NT2/D1 (cell line): ENCODE data around the gene MEAF6.
A peak's percentile ranks its signal among the peaks of the same experiment; 100 is the strongest.

ENCODE experiments used
- DNase-seq: peaks from one replicate; pipeline ENCODE4 v3.0.0-alpha.2; 2011; ENCODE audit warnings: low read depth, low spot score
- H3K27me3 ChIP-seq: 2 replicates; pipeline ENCODE4 v1.6.0; 2011; ENCODE audit warnings: mild to moderate bottlenecking; ENCODE audit not compliant: insufficient read length, insufficient read depth
- H3K36me3 ChIP-seq: 2 replicates; pipeline ENCODE4 v1.6.1; 2011; ENCODE audit warnings: mild to moderate bottlenecking, low read length, mixed read lengths; ENCODE audit not compliant: insufficient read depth, insufficient read length
- H3K4me1 ChIP-seq: 2 replicates; pipeline ENCODE4 v1.5.1; 2011; ENCODE audit not compliant: insufficient read depth, insufficient read length
- H3K4me3 ChIP-seq: 2 replicates; pipeline ENCODE4 v1.5.1; 2011; ENCODE audit warnings: low read depth; ENCODE audit not compliant: insufficient read length
- H3K9ac ChIP-seq: 2 replicates; pipeline ENCODE4 v1.6.0; 2011; ENCODE audit warnings: low read depth; ENCODE audit not compliant: insufficient read length
- H3K9me3 ChIP-seq: 2 replicates; pipeline ENCODE4 v1.5.1; 2011; ENCODE audit warnings: mild to moderate bottlenecking, low read length; ENCODE audit not compliant: insufficient read depth
- SUZ12 ChIP-seq: IDR thresholded peaks from 2 replicates; pipeline ENCODE4 v1.6.1; 2011; ENCODE audit not compliant: insufficient read length, insufficient read depth; ENCODE audit errors: extremely low read depth
- YY1 ChIP-seq: IDR thresholded peaks from 2 replicates; pipeline ENCODE4 v1.6.1; 2011; ENCODE audit not compliant: insufficient read length, insufficient read depth
- ZNF274 ChIP-seq: IDR thresholded peaks from 2 replicates; pipeline ENCODE4 v1.6.1; 2011; ENCODE audit warnings: mild to moderate bottlenecking, low read depth, low read length

The MEAF6 gene

DNA sequence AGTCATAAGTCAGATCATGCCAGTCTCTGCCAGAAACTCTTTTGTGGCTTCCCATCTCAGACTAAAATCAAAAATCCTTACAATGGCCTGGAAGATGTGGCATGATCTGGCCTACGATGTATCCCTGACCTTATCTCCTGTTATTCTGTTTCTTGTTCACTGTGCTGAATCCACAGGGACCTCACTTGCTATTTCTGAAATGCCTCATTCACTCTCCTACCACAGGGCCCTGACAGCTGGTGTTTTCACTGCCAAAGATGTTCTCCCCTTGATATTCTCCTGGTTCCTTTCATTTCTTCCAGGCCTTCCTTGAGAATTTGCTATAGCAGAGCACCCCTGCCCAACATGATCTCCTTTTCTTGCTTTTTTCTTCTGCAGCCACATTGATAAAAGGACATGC lies 43.8 kb upstream of the MEAF6 start:
- H3K36me3 ChIP-seq: peaks cover 24% of the 10 kb centered on the region
- H3K4me3 ChIP-seq: no peak overlapping the region
- no peak overlapping the region for H3K9ac ChIP-seq
- no peak for DNase-seq
- H3K27me3 ChIP-seq: no peaks in the 10 kb centered on the region
- H3K4me1 ChIP-seq: peaks cover 12% of the 10 kb centered on the region
- H3K9me3 ChIP-seq: peaks cover 20% of the 10 kb centered on the region; the same call in 1 of the 2 replicates
- TF ChIP-seq YY1 (no peak), ZNF274 (no peak), SUZ12 (no peak)

- peaks cover 20% of the 10 kb centered on the region; the same call in 1 of the 2 replicates for H3K9me3 ChIP-seq
- peaks cover 12% of the 10 kb centered on the region for H3K4me1 ChIP-seq
- peak overlapping the region; percentile 19 for H3K4me3 ChIP-seq
- no peak overlapping the region for H3K9ac ChIP-seq
- no peak for DNase-seq
- TF ChIP-seq YY1 (no peak), ZNF274 (no peak), SUZ12 (no peak)
- no peaks in the 10 kb centered on the region for H3K27me3 ChIP-seq
- peaks cover 21% of the 10 kb centered on the region for H3K36me3 ChIP-seq
These were observed 42.8 kb upstream of the MEAF6 start for GRCh38 chr1:37557402-37557801.

- peak within 1 kb of the TSS; percentile 19 for H3K4me3 ChIP-seq
- peaks cover 21% of the 10 kb centered on the region for H3K36me3 ChIP-seq
- H3K4me1 ChIP-seq: peaks cover 12% of the 10 kb centered on the region
- peaks cover 17% of the 10 kb centered on the region; the same call in 1 of the 2 replicates for H3K9me3 ChIP-seq
- peak within 1 kb of the TSS; percentile 71 for H3K9ac ChIP-seq
- peak; percentile 60 for DNase-seq
- TF ChIP-seq YY1 (no peak), ZNF274 (no peak), SUZ12 (no peak)
- no peaks in the 10 kb centered on the region for H3K27me3 ChIP-seq
These were observed 42.2 kb upstream of the MEAF6 start, which contains the start of gene DNALI1 for GRCh38 chr1:37556712-37557196. TSS of gene DNALI1 (plus strand) at chr1:37556940. CDS start at chr1:37556995, 55 bp downstream.

DNA sequence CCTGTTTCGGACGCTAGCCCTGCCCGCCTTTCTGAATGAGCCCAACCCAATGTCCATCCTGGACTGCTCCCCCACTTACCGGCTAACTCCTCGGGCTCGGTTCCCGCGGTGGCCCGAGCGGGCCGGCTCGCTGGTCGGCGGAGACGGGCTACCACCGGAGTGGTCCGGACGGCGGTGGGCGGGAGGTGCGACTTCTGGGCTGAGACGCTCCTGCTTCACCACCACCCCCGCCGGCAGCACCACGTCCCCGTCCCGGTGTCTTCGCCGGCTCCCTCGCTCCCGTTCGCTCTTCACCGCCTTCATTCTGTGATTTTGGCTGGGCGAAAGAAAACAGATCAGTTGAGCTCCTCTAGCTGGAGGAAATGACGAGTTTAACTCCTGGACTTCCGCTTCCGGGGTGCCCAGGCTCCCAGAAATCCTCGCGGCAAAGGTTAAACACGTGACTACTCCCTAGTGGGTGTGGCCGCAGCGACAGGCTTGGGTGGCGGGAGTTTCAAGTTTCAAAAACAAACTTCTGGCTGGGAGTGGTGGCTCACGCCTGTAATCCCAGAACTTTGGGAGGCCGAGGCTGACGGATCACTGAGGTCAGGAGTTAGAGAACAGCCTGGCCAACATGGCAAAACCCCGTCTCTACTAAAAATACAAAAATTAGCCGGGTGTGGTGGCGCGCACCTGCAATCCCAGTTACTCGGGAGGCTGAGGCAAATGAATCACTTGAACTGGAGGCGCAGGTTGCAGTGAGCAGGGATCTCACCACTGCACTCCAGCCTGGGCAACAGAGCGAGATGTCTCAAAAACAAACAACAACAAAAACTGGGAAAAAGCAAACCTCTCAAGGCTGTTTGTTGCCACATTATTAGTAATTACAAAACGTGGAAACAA lies 39.6 kb upstream of the MEAF6 start, which contains the start of gene SNIP1:
TSS of gene SNIP1 (minus strand) at position 367 of the 882 bp plus-strand sequence. CDS start at position 303, 64 bp downstream.
- Histone ChIP-seq H3K9ac (peak within 1 kb of the TSS; percentile 99), H3K9me3 (peaks cover 7% of the 10 kb centered on the region; the same call in 1 of the 2 replicates), H3K27me3 (no peaks in the 10 kb centered on the region), H3K4me1 (peaks cover 8% of the 10 kb centered on the region), H3K4me3 (peak within 1 kb of the TSS; percentile 96), H3K36me3 (peaks cover 34% of the 10 kb centered on the region)
- peak; percentile 94 for DNase-seq
- TF ChIP-seq ZNF274: no peak
- TF ChIP-seq SUZ12: no peak
- no peak for TF ChIP-seq YY1

DNA sequence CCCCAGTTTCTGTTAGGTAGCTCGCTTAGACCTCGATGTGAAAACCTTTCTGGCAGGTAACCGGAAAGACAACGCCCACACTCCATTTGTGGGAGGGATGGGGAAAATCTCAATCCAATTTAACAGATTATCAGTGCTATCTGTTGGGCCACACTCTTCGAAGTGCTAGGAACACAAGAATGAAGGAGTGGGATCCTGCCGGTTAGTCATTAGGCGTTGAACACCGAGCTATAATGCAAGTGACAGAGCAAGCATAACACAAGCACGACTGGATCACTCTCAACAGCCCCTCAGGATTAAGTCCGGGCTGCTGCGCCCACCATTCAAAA lies 39.0 kb upstream of the MEAF6 start:
- H3K4me3 ChIP-seq: peak overlapping the region; percentile 96
- H3K9me3 ChIP-seq: peaks cover 7% of the 10 kb centered on the region; the same call in 1 of the 2 replicates
- H3K27me3 ChIP-seq: no peaks in the 10 kb centered on the region
- peaks cover 8% of the 10 kb centered on the region for H3K4me1 ChIP-seq
- DNase-seq: no peak
- H3K36me3 ChIP-seq: peaks cover 40% of the 10 kb centered on the region
- peak overlapping the region; percentile 99 for H3K9ac ChIP-seq
- TF ChIP-seq YY1: no peak
- no peak for TF ChIP-seq ZNF274
- TF ChIP-seq SUZ12: no peak

- H3K9ac ChIP-seq: no peak overlapping the region
- H3K4me1 ChIP-seq: no peaks in the 10 kb centered on the region
- peaks cover 78% of the 10 kb centered on the region for H3K36me3 ChIP-seq
- no peak overlapping the region for H3K4me3 ChIP-seq
- no peaks in the 10 kb centered on the region for H3K27me3 ChIP-seq
- 0 out of 2 replicates have a peak, but pooled peaks cover under 1% of the 10 kb centered on the region for H3K9me3 ChIP-seq
- TF ChIP-seq SUZ12 (no peak), ZNF274 (no peak), YY1 (no peak)
- DNase-seq: no peak
These were observed 34.8 kb upstream of the MEAF6 start for GRCh38 chr1:37549341-37549740.

GRCh38 chr1:37545019-37545418 lies 30.5 kb upstream of the MEAF6 start:
- TF ChIP-seq ZNF274 (no peak), YY1 (no peak), SUZ12 (no peak)
- DNase-seq: no peak
- no peak overlapping the region for H3K9ac ChIP-seq
- peaks cover 81% of the 10 kb centered on the region for H3K36me3 ChIP-seq
- H3K27me3 ChIP-seq: no peaks in the 10 kb centered on the region
- H3K9me3 ChIP-seq: no peaks in the 10 kb centered on the region
- H3K4me1 ChIP-seq: no peaks in the 10 kb centered on the region
- no peak overlapping the region for H3K4me3 ChIP-seq
